NCI-H226 (cell line): Measurements from ENCODE around the gene DRAXIN.
A peak's percentile ranks its signal among the peaks of the same experiment; 100 is the strongest.

Source experiments
- DNase-seq: peaks from one replicate; pipeline ENCODE4 v3.0.0-alpha.2; 2015

DRAXIN gene, protein sequence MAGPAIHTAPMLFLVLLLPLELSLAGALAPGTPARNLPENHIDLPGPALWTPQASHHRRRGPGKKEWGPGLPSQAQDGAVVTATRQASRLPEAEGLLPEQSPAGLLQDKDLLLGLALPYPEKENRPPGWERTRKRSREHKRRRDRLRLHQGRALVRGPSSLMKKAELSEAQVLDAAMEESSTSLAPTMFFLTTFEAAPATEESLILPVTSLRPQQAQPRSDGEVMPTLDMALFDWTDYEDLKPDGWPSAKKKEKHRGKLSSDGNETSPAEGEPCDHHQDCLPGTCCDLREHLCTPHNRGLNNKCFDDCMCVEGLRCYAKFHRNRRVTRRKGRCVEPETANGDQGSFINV

DNA sequence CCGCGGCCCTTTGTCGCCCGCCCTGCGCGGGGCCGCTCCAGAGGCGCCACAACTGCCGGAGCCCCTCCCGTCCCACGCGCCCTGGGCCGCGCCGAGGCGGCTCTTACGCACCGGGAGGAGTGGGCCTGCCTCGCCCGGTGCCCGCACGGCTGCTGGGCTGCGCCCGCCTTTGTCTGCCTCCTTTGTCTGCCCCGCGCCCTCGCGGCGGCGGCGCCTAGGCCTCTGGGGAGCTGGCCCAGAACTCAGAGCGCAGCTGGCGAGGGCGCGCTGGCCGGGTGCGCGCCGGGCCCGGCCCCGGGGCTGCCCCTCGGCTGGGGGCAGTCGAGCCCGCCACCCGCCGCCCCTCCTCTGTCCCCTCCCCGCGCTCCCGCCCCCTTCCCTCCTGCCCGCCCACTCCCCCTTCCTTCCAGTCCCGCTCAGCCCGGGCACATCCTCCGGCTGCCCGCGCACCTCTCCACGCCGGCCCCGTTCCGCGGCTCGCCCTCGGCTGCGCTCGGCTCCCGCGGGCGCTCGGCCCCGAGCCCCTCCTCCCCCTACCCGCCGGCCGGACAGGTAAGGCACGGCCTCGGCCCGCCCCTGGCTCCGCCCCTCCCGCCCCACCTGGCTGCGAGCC lies at the start of gene DRAXIN:
Gene DRAXIN (plus strand): TSS at position 409 of the 613 bp plus-strand sequence. CDS start 14,549 bp downstream, outside the sequence.
- DNase-seq = no peak

DNA sequence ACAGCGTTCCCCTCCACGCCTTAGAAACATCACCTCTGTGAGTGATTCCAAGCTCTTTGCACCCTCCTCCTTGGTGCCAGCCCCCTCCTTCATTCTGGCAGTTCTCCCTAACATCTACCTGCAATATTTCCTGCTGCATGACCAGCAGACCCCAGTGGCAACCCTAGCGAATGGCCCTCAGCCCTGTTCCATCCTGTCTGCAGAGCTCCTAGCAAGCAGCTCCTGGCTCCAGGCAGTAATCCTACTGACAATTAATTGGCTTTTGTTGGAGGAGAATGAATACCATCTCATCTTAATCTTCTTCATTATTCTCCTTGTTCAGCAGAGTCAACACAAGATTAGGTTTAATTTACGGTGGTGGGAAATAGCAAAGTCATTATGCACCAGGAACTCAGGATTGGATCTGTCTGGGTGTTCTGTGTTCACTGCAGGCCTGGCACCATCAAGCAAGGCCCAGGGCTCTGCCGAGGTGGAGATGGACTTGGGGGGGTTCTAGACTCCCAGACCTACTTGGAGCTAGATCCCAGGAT lies 49.7 kb upstream of the DRAXIN start:
- no peak for DNase-seq

DNA sequence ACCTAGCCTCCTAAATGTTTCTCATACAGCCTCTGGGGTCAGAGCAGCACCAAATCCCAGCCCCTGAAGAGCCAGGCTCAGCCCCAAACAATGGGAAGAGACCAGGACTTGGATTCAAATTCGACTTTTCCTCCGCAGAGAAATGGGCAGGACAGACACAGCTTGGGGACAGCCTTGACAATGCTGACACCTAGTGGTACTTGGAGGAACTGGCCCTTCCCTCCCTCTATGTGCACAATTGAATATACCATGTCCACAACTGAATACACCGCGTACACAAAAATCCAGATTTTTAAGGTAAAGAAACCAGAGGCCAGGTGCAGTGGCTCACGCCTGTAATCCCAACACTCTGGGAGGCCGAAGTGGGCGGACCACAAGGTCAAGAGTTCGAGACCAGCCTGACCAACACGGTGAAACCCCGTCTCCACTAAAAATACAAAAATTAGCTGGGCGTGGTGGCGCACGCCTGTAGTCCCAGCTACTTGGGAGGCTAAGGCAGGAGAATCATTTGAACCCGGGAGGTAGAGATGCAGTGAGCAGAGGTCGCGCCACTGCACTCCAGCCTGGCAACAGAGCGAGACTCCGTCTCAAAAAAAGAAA lies 49.0 kb upstream of the DRAXIN start:
- DNase-seq = peak; percentile 18

DNA sequence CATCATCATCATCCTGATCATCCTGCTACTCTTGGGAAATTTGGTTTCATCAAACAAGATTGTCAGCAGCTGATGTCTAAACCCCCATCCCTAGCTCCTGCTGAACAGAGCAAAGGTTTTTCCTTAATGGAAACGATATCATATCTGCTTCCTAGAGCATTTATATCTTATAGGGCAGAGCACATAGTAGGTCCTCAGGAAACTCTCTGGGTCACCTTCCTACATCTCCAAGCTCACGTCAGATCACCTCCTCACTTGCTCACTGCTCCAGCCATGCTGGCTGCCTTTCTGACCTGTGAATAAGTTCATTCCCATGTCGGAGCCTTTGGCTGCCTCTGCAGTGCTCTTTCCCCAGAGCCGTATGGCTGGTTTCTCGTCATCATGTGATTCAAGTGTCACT lies 47.7 kb upstream of the DRAXIN start:
- DNase-seq = no peak

DNA sequence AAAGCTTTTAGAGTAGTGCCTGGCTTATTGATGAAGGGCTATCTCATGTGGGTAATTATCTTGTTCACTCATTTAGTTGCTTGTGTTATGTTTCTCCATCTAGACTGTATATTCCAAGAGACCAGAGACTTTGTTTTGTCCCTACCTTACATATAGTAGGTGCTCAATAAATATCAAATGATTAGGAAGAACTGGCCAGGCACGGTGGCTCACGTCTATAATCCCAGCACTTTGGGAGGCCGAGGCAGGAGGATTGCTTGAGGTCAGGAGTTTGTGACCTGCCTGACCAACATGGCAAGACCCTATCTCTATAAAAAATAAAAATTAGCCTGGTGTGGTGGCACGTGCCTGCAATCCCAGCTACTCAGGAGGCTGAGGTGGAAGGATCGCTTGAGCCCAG lies 46.2 kb upstream of the DRAXIN start:
- DNase-seq = no peak

DNA sequence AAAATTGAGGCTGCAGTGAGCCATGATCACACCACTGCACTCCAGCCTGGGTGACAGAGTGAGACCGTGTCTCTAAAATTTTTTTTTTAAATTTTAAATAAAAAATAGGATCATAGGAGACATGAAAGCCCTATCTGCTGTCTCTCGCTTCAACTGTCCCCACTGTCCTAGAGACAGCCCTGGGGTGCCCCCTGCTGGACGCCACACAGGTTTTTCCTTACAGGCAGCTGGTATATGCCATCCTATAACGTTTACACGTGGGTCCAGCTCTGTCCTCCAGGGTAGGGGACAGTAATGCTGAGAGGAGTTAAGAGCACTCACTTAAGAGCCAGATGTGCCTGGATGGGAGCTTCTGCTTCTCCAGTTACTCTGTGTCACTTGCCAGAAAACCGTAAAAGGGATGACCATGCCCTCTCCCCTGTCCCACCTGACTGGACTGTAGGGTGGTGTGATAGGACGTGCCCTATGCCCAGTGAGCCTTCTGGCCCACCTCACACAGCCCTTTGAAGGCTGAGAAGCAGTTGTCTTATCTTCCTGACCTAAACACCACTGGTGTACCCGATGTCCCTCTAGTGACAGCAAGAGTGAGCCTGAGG lies 45.7 kb upstream of the DRAXIN start:
- no peak for DNase-seq

DNA sequence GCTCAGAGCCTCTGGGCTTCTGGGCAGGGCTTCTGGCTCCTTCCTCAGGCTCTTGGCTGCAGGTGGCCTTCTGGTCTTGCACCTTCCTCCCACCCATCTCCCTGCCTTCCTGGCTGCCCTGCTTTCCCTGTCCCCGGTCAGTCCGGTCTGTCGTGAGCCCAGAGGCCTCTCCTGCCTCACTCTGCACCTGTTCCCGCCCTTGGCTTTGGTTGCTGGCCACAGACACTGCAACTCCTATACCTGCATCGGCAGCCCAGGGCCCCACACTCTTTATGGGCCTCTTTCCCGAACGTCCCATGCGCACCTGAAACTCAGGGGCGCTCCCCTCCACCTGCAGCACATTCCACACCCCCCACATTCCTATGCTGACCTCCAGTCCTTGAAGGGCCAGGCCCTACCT lies 45.2 kb upstream of the DRAXIN start:
- no peak for DNase-seq

DNA sequence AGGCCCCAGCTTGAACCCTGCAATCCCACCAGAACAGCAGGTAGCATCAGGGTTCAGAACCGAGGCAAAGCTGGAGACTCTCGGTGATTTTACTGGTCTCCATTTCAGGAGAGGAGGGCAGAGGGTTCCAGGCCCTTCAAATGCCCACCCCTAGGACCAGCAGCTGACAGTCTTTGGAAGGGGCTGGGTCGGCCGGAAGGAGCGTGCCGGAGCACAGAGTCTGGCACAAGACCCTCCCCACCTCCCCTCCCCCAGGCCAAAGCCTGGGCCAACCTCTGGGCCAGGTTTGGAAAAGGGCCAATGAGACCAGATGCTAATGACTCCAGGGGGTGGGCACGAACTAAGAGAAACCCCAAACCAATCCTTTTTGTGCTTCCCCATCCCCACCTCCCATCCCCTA lies 44.2 kb upstream of the DRAXIN start:
- DNase-seq = no peak

DNA sequence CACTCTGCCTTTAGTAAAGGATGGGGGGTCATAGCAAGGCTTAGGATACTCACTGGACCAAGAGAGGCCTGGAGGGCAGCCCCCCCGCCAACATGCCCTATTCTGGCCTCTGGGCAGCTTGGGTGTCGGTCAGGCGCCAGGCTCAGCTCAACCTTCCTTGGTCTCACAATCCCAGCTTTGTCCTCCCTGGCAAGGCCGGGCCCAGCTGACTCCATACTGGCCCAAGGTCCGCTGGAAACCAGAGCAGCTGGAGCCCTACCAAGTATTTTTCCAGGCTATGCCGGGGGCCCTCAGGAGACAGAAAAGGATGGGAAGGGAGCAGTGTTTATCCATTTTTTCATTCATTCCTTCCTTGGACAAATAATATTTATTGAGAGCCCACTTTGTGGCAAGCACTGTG lies 43.5 kb upstream of the DRAXIN start:
- no peak for DNase-seq

DNA sequence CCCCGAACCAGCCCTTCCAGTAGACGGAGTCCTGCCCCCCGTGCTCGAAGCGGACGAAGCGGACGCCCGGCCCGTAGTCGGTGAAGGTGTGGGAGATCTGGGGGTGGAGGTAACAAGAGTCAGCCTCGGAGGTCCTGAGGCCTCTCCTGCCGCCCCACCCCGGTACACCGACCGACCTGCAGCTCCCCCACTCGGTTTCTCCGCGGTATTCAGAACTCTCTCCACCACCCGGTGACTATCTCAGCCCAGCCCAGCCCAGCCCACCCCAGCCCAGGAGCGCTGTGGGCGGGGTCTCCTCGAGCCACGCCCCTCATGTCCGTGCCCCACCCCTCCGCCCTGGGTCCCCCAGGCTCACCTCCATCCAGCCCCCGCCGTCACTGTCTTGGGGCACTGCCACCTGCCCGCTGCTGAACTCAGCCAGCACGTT lies 42.8 kb upstream of the DRAXIN start:
- no peak for DNase-seq

DNA sequence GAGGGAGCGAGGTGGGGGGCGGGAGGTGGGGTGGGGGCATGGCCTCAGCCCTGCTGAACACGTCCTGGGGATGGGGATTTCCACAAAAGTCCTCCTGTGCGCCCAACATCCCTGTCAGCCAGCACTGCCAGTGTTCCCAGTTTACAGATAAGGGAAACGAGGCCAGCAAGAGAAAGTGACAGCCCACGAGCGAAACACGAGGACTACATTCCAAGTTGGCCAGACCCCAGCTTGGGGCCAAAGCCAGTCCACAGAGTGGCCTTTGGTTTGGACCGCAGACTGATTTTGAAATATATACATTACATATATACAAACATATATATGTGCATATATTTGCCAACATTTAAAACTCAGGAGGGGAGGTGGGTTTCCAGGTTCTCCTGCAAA lies 42.3 kb upstream of the DRAXIN start:
- DNase-seq = no peak

DNA sequence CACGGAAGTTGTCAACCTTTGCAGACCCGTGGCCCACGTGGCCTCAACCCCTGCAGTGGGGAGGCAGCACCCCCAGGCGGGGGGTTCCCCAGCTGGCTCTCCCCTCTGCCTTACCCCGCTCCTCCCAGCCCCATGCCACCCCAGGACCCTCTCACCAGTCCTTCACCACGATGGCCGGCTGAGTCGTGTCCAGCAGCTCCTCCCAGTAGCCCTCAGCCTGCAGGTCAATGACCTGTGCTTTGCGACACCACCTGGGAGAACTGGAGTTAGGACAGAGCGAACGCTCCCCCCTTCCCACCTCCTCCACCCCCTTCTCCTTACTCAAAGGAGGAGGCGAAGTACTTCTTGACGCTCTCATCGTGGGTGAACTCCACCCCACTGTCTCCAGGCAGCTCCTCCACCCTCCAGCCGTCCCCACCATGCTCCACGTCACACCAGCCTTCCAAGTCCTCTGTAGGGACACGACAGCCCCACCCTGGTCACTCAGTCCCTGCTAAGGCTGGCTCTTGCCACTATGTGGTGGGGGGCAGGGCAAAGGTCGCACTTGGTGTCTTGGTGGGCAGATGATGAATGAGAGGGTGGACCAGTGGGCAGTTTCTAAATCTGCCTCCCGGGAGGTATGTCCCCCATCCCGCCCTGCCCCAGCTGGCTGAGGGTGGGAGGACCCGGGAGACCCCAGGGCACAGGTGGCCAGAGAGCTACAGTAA lies 41.7 kb upstream of the DRAXIN start:
- no peak for DNase-seq

DNA sequence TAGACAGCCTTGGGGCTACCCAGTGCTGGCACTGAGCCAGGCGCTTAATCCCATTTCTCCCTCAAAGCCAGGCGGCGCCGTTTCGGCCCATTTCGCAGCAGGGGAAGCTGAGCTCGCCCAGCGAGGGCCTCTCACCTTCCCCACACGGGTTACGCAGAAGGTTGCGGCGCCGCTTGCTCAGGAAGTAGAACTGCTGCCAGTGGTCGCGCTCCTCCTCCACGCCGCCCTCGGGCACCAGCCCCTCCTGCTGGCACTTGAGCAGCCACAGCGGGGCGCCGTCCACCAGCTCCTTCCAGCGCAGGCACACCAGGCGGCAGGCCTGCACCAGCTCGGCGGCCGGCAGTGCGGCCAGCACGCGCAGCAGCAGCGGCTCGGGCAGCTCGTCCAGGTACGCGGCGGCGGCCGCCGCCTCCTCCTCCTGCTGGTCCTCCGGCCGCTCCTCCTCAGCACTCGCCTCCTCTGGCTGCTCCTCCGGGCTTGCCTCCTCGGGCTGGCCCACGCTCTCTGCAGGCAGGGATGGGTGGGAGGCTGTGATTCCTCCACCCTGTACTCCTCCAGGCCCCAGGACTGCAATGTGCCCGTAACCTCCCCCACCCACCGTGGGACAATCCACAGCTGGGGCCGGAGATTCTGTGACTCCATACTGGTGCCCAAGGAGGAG lies 41.0 kb upstream of the DRAXIN start:
- no peak for DNase-seq

DNA sequence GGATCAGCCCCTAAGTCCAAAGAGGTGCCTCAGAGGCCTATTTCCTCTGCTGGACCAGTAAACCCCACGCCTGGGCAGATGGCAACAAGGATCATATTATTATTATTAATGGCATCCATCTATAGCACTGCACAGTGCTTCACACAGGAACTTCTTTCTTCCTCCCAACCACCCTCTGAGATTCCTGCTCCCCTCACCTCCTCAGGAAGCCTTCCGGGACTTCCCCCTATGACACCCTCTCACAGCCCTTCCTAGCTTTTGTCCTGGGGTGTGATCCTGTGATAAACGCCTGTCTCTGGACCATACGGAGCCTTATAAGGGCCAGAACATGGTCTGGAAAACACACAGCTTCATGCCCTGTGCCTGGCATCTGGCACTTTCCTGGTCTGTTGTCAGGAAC lies 40.5 kb upstream of the DRAXIN start:
- no peak for DNase-seq

DNA sequence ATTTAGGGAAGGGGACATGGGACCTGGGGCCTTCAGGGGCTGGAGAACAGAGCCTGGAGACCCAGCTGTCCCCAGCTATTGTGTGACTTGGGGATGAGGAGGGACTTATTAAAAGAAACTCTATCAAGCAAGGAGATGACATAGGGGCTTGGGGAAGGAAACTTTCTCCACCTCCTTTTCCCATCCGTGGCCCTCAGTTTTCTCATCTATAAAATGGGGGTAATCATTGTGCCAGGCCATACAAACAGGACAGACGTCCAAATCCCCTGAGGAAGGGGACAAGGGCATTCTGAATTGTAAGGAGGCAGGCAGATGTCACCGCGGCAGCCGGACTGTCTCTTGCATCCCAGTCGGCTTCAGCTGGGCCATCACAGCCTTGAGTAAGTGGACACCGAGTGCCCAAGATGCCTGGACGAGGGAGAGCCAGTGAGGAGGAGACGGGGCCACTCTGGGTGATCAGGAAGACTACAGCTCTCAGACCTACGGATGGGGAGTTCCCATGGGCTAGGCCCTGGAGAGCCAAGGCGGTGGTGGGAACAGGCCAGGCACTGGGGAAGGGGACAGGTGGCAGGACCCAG lies 39.2 kb upstream of the DRAXIN start:
- no peak for DNase-seq

DNA sequence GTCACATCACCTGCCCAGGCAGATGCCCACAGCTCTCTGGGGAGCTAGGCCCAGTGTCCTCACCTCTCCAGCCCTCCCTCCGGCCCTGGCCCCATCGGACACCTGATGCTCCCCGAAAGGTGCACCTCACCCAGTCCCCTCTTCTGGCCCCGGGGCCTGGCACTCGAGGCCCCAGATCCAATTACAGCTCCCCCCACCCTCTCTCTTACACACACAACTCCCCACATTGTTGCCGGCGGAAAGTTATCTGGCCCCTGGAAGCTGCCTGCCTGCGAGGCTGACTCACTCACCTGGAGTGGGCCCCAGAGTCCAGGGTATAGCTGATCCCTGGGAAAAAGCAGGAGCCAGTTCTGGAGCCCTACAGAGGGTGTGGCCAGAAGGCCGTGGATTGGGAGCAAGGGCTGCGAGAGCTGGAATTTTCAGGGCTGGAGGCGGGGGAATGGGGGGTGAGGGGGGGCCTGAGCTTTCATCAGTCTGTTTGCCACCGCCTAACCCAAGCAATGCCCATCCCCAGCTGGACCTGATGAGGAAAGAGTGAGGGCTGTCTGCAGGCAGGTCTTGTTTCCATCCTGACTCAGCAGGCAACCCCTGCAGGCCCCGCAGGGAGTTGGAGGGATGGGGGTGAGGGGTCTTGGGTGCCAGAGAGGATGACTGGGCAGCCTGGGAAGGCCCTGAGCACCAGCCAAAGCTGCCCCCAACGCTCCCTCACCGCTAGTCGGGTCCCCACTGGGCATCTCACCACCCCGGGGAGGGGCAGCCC lies 38.2 kb upstream of the DRAXIN start:
- DNase-seq = peak; percentile 98

DNA sequence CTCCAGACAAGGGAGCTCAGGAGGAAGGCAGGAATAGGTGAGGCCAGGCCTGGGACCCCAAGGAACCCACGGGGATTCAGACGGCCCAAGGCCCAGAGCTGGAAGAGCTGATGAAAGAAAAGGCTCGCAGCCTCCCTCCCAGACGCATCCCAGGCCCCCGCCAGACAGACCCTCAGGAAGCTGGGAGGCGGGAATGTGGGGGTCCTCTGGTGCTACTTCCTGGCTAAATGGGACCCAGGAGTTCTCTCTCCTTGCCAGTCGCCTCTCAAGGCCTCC lies 37.7 kb upstream of the DRAXIN start:
- DNase-seq = peak; percentile 9

DNA sequence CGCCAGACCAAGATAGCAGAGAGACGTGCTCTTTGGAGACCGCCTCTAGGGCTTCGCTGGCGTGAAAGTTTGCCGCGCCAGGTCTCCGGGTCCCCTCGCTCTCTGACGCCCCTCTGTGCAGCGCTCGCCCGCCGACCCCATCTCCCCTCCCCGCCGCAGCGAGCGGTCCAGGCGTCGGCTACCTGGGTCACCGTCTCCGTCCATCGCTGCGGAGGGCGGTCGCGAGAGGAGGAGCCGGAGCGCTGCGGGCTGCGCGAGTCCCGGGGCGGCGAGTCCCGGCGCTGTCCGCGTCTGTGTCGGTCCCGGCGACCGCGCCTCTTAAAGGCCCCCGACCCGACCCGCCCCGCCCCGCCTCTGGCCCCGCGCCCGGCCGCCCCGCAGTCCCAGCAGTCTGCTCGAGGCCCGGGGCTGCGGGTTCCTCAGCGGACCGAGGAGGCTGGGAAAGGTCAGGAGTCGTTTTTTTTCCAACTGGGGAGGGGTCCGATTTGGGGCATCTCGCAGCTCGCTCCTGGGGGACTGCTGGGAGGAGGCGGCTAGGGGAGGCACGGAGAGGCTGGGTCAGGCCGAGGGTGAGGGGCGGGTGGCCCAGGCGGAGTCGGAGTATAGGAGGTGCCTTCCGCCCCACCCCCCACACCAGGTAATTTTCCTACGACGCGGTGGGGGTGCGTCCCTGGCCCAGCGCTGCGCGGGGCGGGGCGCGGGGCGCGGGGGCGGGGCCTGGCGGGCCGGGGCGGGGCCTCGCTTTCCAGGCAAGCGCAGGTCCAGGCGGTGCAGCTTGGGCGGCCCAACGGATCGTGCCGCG lies 37.2 kb upstream of the DRAXIN start, which contains the start of the genes FBXO2 and FBXO44:
Gene FBXO2 (minus strand): TSS at position 293 of the 802 bp plus-strand sequence. CDS start 89 bp downstream, at position 204.
Gene FBXO44 (plus strand): TSS at position 741 of the 802 bp plus-strand sequence. CDS start 959 bp downstream, outside the sequence.
- peak; percentile 65 for DNase-seq

DNA sequence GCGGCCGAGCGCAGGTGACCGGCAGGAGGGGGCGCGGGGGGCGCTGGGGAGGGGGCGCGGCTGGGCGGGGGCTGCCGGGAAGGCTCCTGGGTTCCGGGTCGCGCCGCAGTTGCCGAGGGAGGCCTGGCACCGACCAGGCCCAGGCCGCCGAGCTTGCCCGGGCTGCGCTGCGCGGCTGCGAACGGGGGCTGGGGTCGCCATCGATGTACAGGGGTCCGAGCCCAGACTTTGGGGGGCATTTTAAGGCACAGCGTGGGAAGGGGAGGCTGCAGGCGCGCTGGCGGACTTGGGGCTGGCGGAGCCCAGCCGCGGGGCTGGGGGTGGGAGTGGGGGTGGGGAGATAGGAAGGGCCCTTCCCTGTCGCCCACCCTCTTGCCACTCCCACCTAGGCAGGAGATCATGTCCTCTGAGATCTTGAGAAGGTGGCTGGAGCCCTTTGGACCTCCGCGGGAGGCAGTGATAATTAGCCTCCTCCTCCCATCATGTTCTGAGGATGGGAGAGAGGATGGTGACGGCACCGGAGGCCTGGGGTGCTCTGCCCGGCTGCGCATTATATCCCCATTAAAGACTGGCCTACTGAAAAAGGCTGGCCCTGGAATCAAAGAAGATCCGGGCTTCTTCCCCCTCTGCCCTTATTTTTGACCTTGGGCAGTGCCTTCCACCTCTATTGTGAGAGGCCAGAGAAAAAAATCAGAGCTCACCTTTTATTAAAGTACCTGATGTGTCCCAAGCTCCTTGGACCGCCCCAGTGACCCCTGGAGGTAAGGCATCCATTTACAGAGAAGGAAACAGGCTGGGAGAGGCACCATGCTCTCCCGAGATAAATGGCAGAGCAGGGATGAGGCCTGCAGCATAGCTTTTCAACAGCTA lies 36.3 kb upstream of the DRAXIN start:
- DNase-seq = no peak
